Mesenteric fat pad (tissue), 1 donor: ENCODE results near the gene TM4SF5. TPM values are rescaled to one million over a fixed set of nuclear protein-coding genes. Genes with fewer than 3 reads are reported as not detected.

Experiments used
- DNase-seq: peaks from one replicate; pipeline ENCODE4 v3.0.0-alpha.2; 2020; ENCODE audit warnings: low spot score
- total RNA-seq: library from RNA; stranded (reverse); fragmentation: NEBNext Ultra II Directional; extraction: Animal tissue kit (Norgen Biotek cat#: 25700); gene quantifications from one replicate; pipeline ENCODE4 v1.2.1, GENCODE V29; 2021
- donor health status: DM: yes; HTN: yes; CAD: no.

Gene TM4SF5
- total RNA-seq, 1 donor from 2014 or later: not detected

GRCh38 chr17:4788807-4789700, 17.4 kb downstream of the TM4SF5 start, which contains the start of gene GLTPD2:
TSS of gene GLTPD2 (plus strand) at chr17:4788964. CDS start at chr17:4789012, 48 bp downstream.
- no peak for DNase-seq

DNA sequence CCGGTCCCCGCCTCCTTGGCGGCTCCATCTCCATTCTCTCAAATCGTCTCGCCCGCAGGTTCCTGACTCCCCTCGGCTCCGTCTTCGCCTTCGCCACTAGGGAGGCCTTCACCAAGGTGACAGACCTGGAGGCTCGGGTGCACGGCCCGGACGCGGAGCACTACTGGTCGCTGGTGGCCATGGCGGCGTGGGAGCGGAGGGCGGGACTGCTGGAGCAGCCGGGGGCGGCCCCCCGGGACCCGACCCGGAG, 17.9 kb downstream of the TM4SF5 start:
- DNase-seq: no peak

DNA sequence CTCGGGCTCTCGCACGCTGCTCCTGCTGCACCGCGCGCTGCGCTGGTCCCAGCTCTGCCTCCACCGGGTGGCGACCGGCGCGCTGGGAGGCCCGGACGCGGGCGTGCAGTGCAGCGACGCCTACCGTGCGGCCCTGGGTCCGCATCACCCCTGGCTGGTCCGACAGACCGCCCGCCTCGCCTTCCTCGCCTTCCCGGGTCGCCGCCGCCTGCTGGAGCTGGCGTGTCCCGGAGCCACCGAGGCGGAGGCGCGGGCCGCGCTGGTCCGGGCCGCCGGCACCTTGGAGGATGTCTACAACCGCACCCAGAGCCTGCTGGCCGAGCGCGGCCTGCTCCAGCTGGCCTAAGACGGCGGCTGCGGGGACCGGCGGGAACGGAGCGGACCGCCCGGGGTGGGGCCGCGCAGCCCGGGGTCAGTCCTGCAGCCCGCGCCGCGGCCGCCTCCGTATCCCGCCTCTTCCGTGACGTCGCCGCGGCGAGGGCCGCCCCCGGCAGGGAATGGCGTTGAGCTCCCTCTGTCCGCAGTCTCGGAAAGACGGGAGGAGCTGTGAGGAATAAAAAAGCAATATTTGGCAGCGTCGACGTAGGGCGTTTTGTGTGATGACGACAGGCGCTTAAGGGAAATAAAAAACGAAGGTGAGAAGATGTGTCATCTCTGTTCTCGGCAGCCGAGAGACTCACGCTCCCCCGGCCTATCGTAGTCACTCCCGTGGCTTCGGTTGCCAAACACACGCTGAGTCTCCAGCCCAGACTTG, 18.4 kb downstream of the TM4SF5 start:
- peak; percentile 94 for DNase-seq

GRCh38 chr17:4790705-4791088, 19.0 kb downstream of the TM4SF5 start:
- no peak for DNase-seq

DNA sequence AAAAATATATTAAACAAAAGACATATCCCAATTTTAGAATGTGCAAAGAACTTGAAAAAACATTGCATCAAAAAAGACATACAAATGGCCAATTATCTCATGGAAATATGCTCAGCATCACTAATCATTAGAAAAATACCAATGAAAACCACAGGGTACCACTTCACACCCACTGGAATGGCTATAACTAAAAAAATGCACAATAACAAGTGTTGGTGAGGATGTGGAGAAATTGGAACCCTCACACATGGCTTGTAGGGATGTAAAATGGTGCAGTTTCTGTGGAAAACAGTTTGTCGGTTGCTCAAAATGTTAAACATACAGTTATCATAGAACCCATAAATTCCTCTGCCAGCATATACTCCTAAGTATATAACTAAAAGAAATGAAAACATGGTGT, 23.5 kb downstream of the TM4SF5 start:
- no peak for DNase-seq

GRCh38 chr17:4796552-4796920, 24.9 kb downstream of the TM4SF5 start:
- DNase-seq: no peak

DNA sequence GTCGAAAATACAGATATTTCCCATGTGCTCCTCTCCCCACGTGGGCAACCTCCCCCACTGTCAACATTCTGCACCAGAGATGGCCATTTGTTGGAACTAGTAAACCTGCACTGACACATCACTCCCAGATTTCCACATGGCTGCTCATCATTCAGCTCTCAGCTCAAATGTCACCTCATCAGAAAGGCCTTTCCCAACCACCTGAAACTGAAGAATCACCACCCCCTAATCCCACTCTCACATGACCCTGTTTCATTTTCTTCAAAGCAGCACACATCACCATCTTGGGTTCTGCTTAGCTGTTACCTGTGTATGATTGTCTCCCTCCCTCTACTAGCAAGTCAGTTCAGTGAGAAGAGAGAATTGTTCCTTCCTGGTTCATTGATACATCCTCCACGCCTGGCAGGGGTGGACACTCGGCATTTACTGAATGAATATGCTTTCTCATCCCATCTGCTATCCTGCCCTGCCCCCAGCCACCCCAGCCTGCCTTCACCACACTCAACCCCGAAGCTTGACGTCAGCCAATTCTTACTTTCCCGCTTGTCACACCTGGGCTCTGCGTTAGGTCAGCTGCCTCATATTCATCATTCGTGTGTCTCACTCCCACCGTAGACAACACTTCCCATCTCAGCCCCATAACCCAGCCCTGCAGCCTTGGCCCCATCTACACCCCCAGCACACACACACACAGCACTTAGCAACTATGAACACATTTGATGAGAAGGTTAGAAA, 28.9 kb downstream of the TM4SF5 start:
- no peak for DNase-seq

GRCh38 chr17:4802228-4802627, 30.5 kb downstream of the TM4SF5 start, which contains the start of gene C17orf114:
TSS of gene C17orf114 (minus strand) at chr17:4802328.
- no peak for DNase-seq

DNA sequence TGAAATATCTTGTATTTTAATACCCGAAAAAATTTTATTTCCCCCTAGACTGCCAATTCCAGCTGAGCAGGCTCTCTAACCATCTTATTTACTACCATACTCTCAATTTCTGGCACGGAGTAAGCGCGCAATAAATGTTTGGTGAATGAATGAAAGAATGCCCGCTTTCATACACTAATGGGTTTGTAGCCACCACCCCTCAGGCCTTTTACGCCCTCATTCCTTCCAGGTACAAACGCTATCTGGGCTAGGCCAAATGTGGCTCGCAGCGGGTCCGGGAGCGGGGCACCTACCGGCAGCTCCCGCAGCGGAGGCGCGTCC, 34.7 kb downstream of the TM4SF5 start:
- no peak for DNase-seq

DNA sequence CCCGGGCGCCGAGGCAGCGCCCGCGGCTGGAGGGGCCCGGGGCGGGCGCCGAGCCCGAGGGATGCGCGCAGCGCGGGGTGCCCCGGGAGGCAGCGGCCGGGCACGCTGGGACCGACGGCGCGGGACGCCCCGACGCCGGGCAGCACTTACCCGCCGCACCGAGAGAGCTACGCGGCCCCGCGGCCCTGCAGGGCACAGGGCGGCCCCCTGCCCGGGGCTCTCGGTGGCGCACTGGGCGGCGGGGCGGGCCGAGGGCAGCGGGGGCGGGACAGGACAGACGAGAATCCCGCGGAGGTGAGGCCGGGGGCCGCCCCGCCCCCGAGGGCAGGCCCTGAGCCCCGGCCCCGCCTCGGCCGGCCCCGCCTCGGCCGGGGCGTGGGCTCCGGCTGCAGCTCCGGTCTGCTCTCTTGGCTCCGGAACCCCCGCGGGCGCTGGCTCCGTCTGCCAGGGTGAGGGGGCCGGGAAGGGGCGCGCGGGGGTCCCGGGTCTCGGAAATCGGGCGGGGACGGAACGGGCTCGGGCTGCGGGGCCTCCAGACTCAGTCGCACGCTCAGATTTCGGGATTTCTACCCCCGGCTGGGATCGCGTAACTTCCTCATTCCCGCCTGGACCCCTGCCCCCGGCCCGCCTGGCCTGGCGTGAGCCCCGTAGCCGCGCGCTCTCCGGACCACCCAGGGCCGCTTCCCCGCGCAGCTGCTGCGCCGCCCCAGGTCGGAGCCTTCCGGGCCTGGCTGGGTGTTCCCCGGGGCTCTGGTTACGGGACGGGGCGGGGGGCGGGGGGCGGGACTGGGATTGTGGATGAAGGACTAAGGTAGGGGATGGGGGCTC, 35.3 kb downstream of the TM4SF5 start, which contains the start of gene PLD2:
TSS of gene PLD2 (plus strand) at position 376 of the 828 bp plus-strand sequence. CDS start 621 bp downstream, outside the sequence.
- no peak for DNase-seq

GRCh38 chr17:4807605-4808377, 36.1 kb downstream of the TM4SF5 start:
- DNase-seq: no peak

DNA sequence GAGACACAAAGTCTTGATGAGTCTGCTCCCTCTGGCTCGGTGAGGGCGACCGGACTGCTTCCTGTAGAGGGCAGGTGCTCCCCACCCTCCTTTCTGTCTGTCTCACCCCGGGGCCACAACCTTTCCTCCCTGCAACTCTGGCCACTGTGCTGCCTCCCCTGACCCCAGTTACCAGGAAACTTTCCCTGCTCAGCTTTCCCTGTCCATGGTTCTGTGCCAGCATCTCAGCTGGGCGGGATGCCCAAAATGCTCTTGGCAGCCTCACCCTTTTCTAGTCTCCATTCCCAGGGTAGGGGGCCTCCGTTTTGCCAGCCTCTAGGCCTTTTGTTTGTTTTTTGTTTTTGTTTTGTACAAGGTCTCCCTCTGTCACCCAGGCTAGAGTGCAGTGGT, 36.7 kb downstream of the TM4SF5 start:
- no peak for DNase-seq

- DNase-seq: no peak
Observed at GRCh38 chr17:4810696-4811290, 39.1 kb downstream of the TM4SF5 start.

DNA sequence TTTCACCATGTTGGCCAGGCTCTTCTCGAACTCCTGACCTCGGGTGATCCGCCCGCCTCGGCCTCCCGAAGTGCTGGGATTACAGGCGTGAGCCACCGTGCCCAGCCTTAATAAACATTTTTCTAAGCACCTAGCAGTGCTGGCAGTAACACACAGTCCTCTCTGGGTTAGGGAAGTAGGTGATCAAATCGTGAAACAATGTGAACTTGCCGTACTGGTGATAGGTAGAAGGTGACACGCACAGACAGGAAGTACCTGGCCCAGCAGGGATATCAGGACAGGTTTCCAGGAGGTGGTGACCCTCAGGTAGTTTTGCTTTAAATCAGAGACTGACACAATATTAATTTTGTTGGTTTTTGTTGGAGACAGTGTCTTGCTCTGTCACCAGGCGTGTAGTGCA, 39.8 kb downstream of the TM4SF5 start:
- no peak for DNase-seq

DNA sequence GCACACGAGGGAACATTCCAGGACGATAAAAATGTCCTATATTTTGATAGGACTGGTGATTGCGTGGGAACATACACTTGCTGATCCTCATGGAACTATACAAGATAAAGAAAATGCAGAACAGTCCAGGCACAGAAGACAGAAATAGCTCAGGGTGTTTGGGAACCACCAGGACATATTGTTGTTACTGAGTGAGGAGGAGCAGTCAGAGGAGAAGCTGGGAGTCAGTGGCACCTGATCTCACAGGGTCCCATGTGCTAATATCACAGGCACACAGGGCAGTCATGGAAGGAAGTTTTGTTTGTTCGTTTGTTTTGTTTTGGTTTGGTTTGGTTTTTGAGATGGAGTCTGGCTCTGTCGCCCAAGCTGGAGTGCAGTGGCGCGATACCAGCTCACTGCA, 41.0 kb downstream of the TM4SF5 start:
- DNase-seq: no peak

GRCh38 chr17:4815043-4815675, 43.5 kb downstream of the TM4SF5 start:
- no peak for DNase-seq

DNA sequence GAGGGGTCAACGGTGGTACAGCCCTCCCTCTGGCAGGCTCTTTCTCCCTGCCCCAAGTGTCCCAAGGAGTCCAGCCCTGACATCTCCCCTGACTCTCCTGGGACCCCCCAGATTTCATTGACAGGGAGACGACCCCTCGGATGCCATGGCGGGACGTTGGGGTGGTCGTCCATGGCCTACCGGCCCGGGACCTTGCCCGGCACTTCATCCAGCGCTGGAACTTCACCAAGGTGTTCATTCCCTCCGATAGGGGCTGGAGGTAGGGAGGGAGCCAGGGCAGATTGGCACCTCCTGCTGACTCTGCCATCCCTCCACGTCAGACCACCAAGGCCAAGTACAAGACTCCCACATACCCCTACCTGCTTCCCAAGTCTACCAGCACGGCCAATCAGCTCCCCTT, 45.1 kb downstream of the TM4SF5 start:
- no peak for DNase-seq

GRCh38 chr17:4818276-4818675, 46.6 kb downstream of the TM4SF5 start:
- no peak for DNase-seq

DNA sequence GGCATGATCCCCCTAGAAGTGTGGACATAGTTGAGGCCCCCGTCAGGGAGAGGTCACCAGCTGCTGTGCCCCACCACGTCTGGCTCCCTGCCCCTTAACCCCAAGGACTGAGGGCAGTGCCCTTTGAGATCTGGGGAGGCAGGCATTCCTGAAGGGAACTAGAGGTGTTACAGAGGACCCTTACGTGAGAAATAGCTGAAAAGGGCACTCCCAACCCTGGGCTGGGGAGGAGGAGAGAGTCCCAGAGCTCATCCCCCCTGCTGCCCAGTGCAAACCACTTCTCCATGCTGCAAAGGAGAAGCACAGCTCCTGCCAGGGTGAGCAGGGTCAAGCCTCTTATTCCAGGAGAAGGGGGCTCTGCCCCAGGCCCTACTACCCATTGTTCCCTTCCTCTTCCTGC, 51.1 kb downstream of the TM4SF5 start:
- DNase-seq: no peak
